Measurements from ENCODE around the gene TSNAX. TPM values are rescaled to one million over a fixed set of nuclear protein-coding genes. Genes with fewer than 3 reads are reported as not detected.

Gene TSNAX
- total RNA-seq, 1 donor from 2014 or later: 23.6 TPM

GRCh38 chr1:231610388-231610787, 81.9 kb downstream of the TSNAX start:
- Histone ChIP-seq H3K9me3 (replicated peaks) (no peaks in the 10 kb centered on the region), H3K4me3 (no peak overlapping the region), H3K27me3 (ENCODE audit: low read depth) (no peaks in the 10 kb centered on the region), H3K36me3 (no peaks in the 10 kb centered on the region), H3K4me1 (no peaks in the 10 kb centered on the region), H3K27ac (replicated peaks) (no peak overlapping the region)
- TF ChIP-seq CTCF (IDR thresholded peaks at IDR 0.05; ENCODE audit: borderline replicate concordance): no peak
- intact Hi-C loops (cut with micrococcal nuclease): no loop called here
- DNase-seq: no peak

- no peak overlapping the region for H3K27ac ChIP-seq (replicated peaks)
Observed at GRCh38 chr1:231611111-231611510, 82.6 kb downstream of the TSNAX start.

DNA sequence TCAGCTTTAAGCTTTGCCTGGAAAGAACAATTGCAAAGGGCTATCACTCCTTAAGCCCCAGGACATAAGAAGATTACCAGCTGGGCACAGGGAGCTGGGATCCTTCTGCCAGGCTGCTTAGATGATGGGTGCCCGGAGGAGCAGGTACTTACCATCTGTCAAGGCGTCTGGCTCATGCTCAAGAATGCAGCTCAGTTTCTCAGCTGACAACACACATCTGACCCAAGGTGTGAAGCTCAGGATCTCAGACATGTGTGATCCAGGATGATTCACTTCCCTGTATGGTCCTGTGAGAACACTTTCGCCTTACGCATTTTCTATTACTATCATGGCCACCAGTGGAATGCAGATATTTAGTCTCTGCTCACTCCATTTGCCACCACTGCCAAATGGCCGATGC, 83.4 kb downstream of the TSNAX start:
- DNase-seq: no peak
- no peak overlapping the region for H3K27ac ChIP-seq (replicated peaks)
- no peaks in the 10 kb centered on the region for H3K27me3 ChIP-seq (ENCODE audit: low read depth)
- no peaks in the 10 kb centered on the region for H3K36me3 ChIP-seq
- H3K4me3 ChIP-seq: no peak overlapping the region
- H3K9me3 ChIP-seq (replicated peaks): no peaks in the 10 kb centered on the region
- TF ChIP-seq CTCF (IDR thresholded peaks at IDR 0.05; ENCODE audit: borderline replicate concordance): no peak
- peaks cover 5% of the 10 kb centered on the region for H3K4me1 ChIP-seq
- intact Hi-C loops (cut with micrococcal nuclease): no loop called here

More at GRCh38 chr1:231611111-231611510, 82.6 kb downstream of the TSNAX start:
- H3K36me3 ChIP-seq: no peaks in the 10 kb centered on the region
- H3K4me1 ChIP-seq: no peaks in the 10 kb centered on the region
- no peak for DNase-seq
- H3K9me3 ChIP-seq (replicated peaks): no peaks in the 10 kb centered on the region
- intact Hi-C loops (cut with micrococcal nuclease): no loop called here
- TF ChIP-seq CTCF (IDR thresholded peaks at IDR 0.05; ENCODE audit: borderline replicate concordance): no peak
- no peak overlapping the region for H3K4me3 ChIP-seq
- no peaks in the 10 kb centered on the region for H3K27me3 ChIP-seq (ENCODE audit: low read depth)

- peaks cover 5% of the 10 kb centered on the region for H3K4me1 ChIP-seq
- no peak overlapping the region for H3K4me3 ChIP-seq
- no peak for TF ChIP-seq CTCF (IDR thresholded peaks at IDR 0.05; ENCODE audit: borderline replicate concordance)
- H3K36me3 ChIP-seq: no peaks in the 10 kb centered on the region
- no peaks in the 10 kb centered on the region for H3K27me3 ChIP-seq (ENCODE audit: low read depth)
- no peak overlapping the region for H3K27ac ChIP-seq (replicated peaks)
- DNase-seq: no peak
- H3K9me3 ChIP-seq (replicated peaks): no peaks in the 10 kb centered on the region
- intact Hi-C loops (cut with micrococcal nuclease): no loop called here
Observed at GRCh38 chr1:231612393-231613089, 84.1 kb downstream of the TSNAX start.

DNA sequence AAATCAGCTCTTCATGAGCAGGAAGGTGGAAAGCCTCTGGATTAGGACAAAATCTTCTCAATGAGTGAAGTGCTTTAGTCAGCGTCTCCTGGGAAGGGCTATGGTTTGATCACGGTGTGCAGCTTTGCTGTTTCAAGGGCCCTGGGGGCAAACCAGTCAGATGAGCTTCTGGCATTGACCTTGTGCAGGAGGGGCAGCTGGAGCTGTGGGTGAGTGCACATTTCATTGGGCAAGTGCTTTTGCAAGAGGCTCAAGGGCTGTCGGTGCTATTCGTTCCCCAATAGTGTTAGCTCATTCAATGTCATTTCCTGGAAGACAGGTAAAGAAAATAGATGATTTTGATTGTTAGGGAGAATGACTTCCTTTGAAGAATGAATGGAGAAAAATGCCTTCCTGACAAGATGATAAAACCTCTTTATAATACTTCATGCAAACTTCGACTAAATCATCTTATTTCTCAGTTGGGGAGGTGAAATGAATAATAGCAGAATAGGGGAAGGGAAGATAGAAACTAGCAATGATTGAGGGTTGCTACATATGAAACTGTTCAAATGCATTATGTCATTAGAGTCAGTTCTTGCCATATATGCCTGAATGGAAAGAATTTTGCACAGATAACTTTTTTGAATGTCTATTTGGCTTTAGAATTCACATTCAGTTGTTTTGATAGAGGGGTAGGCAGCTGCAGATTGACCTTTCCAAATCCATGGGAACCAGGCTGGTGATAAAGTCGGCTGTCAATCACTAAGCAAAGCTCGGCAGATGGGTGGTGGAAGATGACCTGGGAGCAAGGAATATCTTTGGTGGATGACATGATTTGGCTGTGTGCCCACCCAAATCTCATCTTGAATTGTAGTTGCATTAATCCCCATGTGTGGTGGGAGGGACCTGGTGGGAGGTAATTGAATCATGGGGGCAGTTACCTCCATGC, 85.2 kb downstream of the TSNAX start:
- Histone ChIP-seq H3K36me3 (no peaks in the 10 kb centered on the region), H3K4me1 (peaks cover 11% of the 10 kb centered on the region), H3K9me3 (replicated peaks) (no peaks in the 10 kb centered on the region), H3K27ac (replicated peaks) (no peak overlapping the region), H3K27me3 (ENCODE audit: low read depth) (no peaks in the 10 kb centered on the region), H3K4me3 (no peak overlapping the region)
- intact Hi-C loops (cut with micrococcal nuclease): no loop called here
- no peak for TF ChIP-seq CTCF (IDR thresholded peaks at IDR 0.05; ENCODE audit: borderline replicate concordance)
- no peak for DNase-seq

Other genes with a start within 250 kb of the TSNAX start
- 12.2 TPM for gene EXOC8, start 190.8 kb upstream of the TSNAX start, total RNA-seq
- gene SPRTN, start 190.4 kb upstream of the TSNAX start, total RNA-seq: 7.4 TPM
- 83.2 TPM for gene EGLN1, start 106.4 kb upstream of the TSNAX start, total RNA-seq
- gene DISC1, start 98.1 kb downstream of the TSNAX start, total RNA-seq: 3.5 TPM